Measurements from ENCODE around the gene TIPRL. TPM values are rescaled to one million over a fixed set of nuclear protein-coding genes. Genes with fewer than 3 reads are reported as not detected.

Gene TIPRL
- total and polyA plus RNA-seq, 2 donors (not counting 1 experiment from before 2014, with no cell fraction given), result 5.1 to 24.9 TPM

DNA sequence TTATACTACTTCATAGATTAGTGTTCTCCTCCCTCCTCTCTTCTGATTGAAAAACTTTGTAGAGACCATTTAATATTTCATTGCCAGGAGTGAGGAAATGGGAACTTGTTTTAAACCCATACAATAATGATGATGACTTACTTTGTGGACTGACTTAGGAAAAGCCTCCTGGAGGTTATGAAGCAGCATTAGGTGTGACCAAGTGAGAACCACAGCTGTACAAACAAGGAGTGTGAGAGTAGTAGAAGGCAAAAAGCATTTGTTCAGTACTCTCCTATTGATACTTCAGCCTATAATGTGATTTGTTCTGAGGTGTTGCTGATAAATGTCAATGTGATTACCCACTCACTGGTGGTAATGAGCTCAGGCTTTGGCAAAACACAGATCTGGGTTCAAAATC is 8.4 kb downstream of the TIPRL start:
- Mint-ChIP-seq H3K9me3 (ENCODE audit: insufficient read depth) (no peaks in the 10 kb centered on the region), H3K27me3 (no peaks in the 10 kb centered on the region), H3K4me1 (peaks cover 2% of the 10 kb centered on the region), H3K4me3 (no peak overlapping the region), H3K27ac (no peak overlapping the region)
- TF ChIP-seq EZH2 (IDR thresholded peaks at IDR 0.05; ENCODE audit: borderline replicate concordance, insufficient read depth, low read depth, low read length, poor library complexity, severe bottlenecking), result no peak
- TF ChIP-seq, protein P1, sequence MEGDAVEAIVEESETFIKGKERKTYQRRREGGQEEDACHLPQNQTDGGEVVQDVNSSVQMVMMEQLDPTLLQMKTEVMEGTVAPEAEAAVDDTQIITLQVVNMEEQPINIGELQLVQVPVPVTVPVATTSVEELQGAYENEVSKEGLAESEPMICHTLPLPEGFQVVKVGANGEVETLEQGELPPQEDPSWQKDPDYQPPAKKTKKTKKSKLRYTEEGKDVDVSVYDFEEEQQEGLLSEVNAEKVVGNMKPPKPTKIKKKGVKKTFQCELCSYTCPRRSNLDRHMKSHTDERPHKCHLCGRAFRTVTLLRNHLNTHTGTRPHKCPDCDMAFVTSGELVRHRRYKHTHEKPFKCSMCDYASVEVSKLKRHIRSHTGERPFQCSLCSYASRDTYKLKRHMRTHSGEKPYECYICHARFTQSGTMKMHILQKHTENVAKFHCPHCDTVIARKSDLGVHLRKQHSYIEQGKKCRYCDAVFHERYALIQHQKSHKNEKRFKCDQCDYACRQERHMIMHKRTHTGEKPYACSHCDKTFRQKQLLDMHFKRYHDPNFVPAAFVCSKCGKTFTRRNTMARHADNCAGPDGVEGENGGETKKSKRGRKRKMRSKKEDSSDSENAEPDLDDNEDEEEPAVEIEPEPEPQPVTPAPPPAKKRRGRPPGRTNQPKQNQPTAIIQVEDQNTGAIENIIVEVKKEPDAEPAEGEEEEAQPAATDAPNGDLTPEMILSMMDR (IDR thresholded peaks at IDR 0.05), result no peak
- peaks cover 14% of the 10 kb centered on the region for H3K79me2 ChIP-seq (ENCODE audit: control insufficient read depth, insufficient read depth, low read length)
- H3K36me3 ChIP-seq (replicated peaks in 1 of 2; ENCODE audit: control extremely low read depth in 1 of 2, control insufficient read depth in 1 of 2, extremely low read depth in 1 of 2, insufficient read depth in 2 of 2, low read length in 1 of 2), result peaks cover 4 to 36% of the 10 kb centered on the region in 2 experiments
- no peaks in the 10 kb centered on the region for H3K4me1 ChIP-seq (ENCODE audit: control insufficient read depth in 2 of 2, insufficient read depth in 2 of 2, low read length in 2 of 2)
- POLR2A ChIA-PET, result no interaction called here
- CTCF ChIA-PET, result no interaction called here
- no peaks in the 10 kb centered on the region for H3K27me3 ChIP-seq (replicated peaks in 1 of 4; ENCODE audit: control extremely low read depth in 1 of 4, control insufficient read depth in 3 of 4, insufficient read depth in 4 of 4, low read length in 3 of 4)
- no peak overlapping the region for H3K9ac ChIP-seq (ENCODE audit: low read length)
- no peak overlapping the region for H3K4me2 ChIP-seq (replicated peaks; ENCODE audit: low read depth, low read length, poor library complexity, severe bottlenecking)
- intact Hi-C loops (cut with micrococcal nuclease), result no loop called here
- ATAC-seq (ENCODE audit: low read depth), result no peak
- DNase-seq, result no peak
- no peaks in the 10 kb centered on the region for H3K9me3 ChIP-seq (ENCODE audit: control extremely low read depth in 1 of 3, control insufficient read depth in 2 of 3, insufficient read depth in 1 of 3, low read length in 2 of 3)
- H2AFZ ChIP-seq (ENCODE audit: insufficient read depth, low read depth, low read length, poor library complexity, severe bottlenecking), result no peak overlapping the region
- H3K27ac ChIP-seq (ENCODE audit: low read length in 2 of 2), result no peak overlapping the region
- H3K4me3 ChIP-seq (ENCODE audit: control extremely low read depth in 1 of 5, extremely low read depth in 1 of 5, insufficient read depth in 1 of 5, low read depth in 2 of 5, low read length in 4 of 5), result no peak overlapping the region
- H4K20me1 ChIP-seq (ENCODE audit: control insufficient read depth, insufficient read depth, low read length, poor library complexity, severe bottlenecking), result no peaks in the 10 kb centered on the region

DNA sequence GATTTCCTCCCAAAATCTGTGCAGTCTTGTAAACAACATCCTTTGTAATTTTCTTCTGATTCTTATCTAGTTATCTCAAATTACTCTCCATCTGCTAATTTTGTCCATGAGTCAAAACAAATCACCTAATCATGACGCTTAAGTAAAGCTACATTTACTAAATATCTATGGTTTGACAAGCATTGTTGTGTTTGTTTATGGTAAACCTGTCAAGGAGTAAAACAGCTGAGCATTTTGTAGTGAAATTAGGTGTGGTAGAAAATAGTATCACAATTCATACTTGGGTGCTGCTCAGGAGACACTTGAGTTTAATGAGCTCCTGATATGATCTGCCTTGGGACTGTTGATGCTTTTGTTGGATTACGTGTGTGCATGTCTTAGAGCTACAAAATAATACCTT is 11.6 kb downstream of the TIPRL start:
- no peaks in the 10 kb centered on the region for H3K9me3 ChIP-seq (ENCODE audit: control extremely low read depth in 1 of 3, control insufficient read depth in 2 of 3, insufficient read depth in 1 of 3, low read length in 2 of 3)
- H3K9ac ChIP-seq (ENCODE audit: low read length), result no peak overlapping the region
- no peaks in the 10 kb centered on the region for H3K27me3 ChIP-seq (replicated peaks in 1 of 4; ENCODE audit: control extremely low read depth in 1 of 4, control insufficient read depth in 3 of 4, insufficient read depth in 4 of 4, low read length in 3 of 4)
- ATAC-seq (ENCODE audit: low read depth) (no peak), DNase-seq (no peak)
- intact Hi-C loops (cut with micrococcal nuclease), result no loop called here
- peaks cover 0 to 45% of the 10 kb centered on the region in 2 experiments for H3K36me3 ChIP-seq (replicated peaks in 1 of 2; ENCODE audit: control extremely low read depth in 1 of 2, control insufficient read depth in 1 of 2, extremely low read depth in 1 of 2, insufficient read depth in 2 of 2, low read length in 1 of 2)
- WGBS (ENCODE audit: insufficient coverage), result no CpG with 5 or more reads among the region's 2 CpGs
- no peaks in the 10 kb centered on the region for H3K27me3 Mint-ChIP-seq
- H3K27ac ChIP-seq (ENCODE audit: low read length in 2 of 2), result no peak overlapping the region
- no peaks in the 10 kb centered on the region for H3K4me1 ChIP-seq (ENCODE audit: control insufficient read depth in 2 of 2, insufficient read depth in 2 of 2, low read length in 2 of 2)
- no peaks in the 10 kb centered on the region for H4K20me1 ChIP-seq (ENCODE audit: control insufficient read depth, insufficient read depth, low read length, poor library complexity, severe bottlenecking)
- H2AFZ ChIP-seq (ENCODE audit: insufficient read depth, low read depth, low read length, poor library complexity, severe bottlenecking), result no peak overlapping the region
- TF ChIP-seq EZH2 (IDR thresholded peaks at IDR 0.05; ENCODE audit: borderline replicate concordance, insufficient read depth, low read depth, low read length, poor library complexity, severe bottlenecking), result no peak
- TF ChIP-seq, protein P1 (IDR thresholded peaks at IDR 0.05), result no peak
- no peak overlapping the region for H3K4me3 Mint-ChIP-seq
- CTCF ChIA-PET, result no interaction called here
- H3K4me3 ChIP-seq (ENCODE audit: control extremely low read depth in 1 of 5, extremely low read depth in 1 of 5, insufficient read depth in 1 of 5, low read depth in 2 of 5, low read length in 4 of 5), result no peak overlapping the region
- no peaks in the 10 kb centered on the region for H3K79me2 ChIP-seq (ENCODE audit: control insufficient read depth, insufficient read depth, low read length)
- H3K4me2 ChIP-seq (replicated peaks; ENCODE audit: low read depth, low read length, poor library complexity, severe bottlenecking), result no peak overlapping the region
- H3K9me3 Mint-ChIP-seq (ENCODE audit: insufficient read depth), result no peaks in the 10 kb centered on the region
- no peak overlapping the region for H3K27ac Mint-ChIP-seq
- POLR2A ChIA-PET, result no interaction called here
- H3K4me1 Mint-ChIP-seq, result no peaks in the 10 kb centered on the region

Data from B cell (primary cell).